Measurements from ENCODE around the gene PEX13. TPM values are rescaled to one million over a fixed set of nuclear protein-coding genes. Genes with fewer than 3 reads are reported as not detected.

The PEX13 gene
- total RNA-seq: 32.8 and 51.8 TPM in 2 replicates

GRCh38 chr2:61017556-61018317 is at the start of gene PEX13, which contains the start of gene PUS10:
Gene PEX13, plus strand, starts transcription at chr2:61017720. Its CDS starts 40 bp downstream, at chr2:61017760.
Gene PUS10, minus strand, starts transcription at chr2:61018255. Its CDS starts 6,365 bp downstream, at chr2:61011890.

GRCh38 chr2:61065714-61066709 is 48.5 kb downstream of the PEX13 start, which contains the start of gene SANBR:
Gene SANBR, plus strand, starts transcription at chr2:61065871. Its CDS starts 4,480 bp downstream, at chr2:61070351.

Other genes starting within 250 kb of the PEX13 start
- 3.6 and 7.6 TPM in 2 replicates for gene REL, start 136.1 kb upstream of the PEX13 start, total RNA-seq
- gene PUS10, start 535 bp downstream of the PEX13 start, total RNA-seq: 8.8 and 12.2 TPM in 2 replicates
- 12.7 and 17.9 TPM in 2 replicates for gene SANBR, start 48.2 kb downstream of the PEX13 start, total RNA-seq
- 1.7 and 8.8 TPM in 2 replicates for gene C2orf74, start 144.5 kb downstream of the PEX13 start, total RNA-seq